HL-60 (cell line): ENCODE measurements around the gene SLC22A4.

ENCODE experiments used
- DNase-seq, 2 experiments: peaks; one replicate each; pipeline ENCODE4 v3.0.0-alpha.2; 2010 to 2020; ENCODE audit warnings: low read depth in 1 of 2, low spot score in 1 of 2
- H3K27ac ChIP-seq: fragments of 250-450 bp; sonication (Bioruptor Pico); replicated peaks from 2 replicates; pipeline ENCODE4 v1.5.1; 2020; ENCODE audit warnings: mild to moderate bottlenecking, moderate library complexity
- H3K27me3 ChIP-seq: fragments of 250-450 bp; sonication (Bioruptor Pico); 2 replicates; pipeline ENCODE4 v1.5.1; 2021; ENCODE audit warnings: mild to moderate bottlenecking, moderate library complexity; ENCODE audit not compliant: insufficient read depth, poor library complexity, severe bottlenecking
- H3K4me3 ChIP-seq: replicated peaks from 2 replicates; pipeline ENCODE4 v1.5.1; 2011; ENCODE audit warnings: mild to moderate bottlenecking, control low read depth, low read length; ENCODE audit not compliant: insufficient read depth
- GABPA ChIP-seq: IDR thresholded peaks from 2 replicates; pipeline ENCODE4 v1.6.1; 2012; ENCODE audit warnings: low read depth
- POLR2AphosphoS5 ChIP-seq: IDR thresholded peaks from 2 replicates; pipeline ENCODE4 v1.6.1; 2012; ENCODE audit warnings: low read depth
- SPI1 ChIP-seq: IDR thresholded peaks from 2 replicates; pipeline ENCODE4 v1.6.1; 2012; ENCODE audit warnings: low read depth, mild to moderate bottlenecking, borderline replicate concordance
- TF ChIP-seq, protein P1 (sequence below): IDR thresholded peaks from 2 replicates; pipeline ENCODE4 v1.6.1; 2012; ENCODE audit warnings: low read depth; ENCODE audit not compliant: insufficient replicate concordance
- TF ChIP-seq, protein P2 (sequence below): IDR thresholded peaks from one replicate; pipeline ENCODE4 v1.5.1; 2011; ENCODE audit warnings: low read length, control low read depth, inconsistent platforms; ENCODE audit not compliant: insufficient read depth

Gene SLC22A4

DNA sequence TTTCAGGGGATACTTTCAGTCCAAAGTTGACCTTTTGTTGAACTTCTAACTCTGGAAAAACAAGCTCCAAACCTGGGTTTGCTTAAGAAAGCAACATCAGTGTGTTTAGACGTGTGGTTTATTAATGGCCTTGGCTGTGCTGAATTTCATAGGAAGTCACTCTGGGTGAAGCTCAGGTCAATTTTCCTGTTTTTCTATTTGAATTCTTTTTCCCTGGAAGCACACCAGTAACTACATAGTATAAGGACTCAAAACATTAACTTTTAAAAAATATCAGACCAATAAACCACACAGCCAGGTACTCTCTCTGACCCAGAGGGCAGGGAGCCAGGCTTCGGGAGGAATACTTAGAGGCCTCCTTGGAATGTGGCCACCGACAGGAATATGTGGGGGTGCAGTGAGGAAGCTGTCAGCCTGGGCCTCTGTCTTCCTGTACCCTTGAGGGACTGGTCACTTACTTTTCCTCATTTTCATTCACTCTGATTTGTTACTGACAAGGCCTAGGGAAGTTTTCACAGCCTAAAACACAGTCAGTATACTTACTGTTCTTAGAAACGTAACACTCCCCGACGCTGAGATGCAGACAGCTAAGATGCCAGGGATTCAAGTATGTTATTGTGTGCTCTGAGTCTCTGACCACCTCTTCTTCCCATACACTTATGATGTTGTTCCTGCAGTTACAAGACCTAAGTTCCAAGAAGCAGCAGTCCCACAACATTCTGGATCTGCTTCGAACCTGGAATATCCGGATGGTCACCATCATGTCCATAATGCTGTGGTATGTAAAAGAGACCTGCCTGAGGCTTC, 94.3 kb downstream of the SLC22A4 start:
- no peak overlapping the region for H3K4me3 ChIP-seq
- H3K27ac ChIP-seq = no peak overlapping the region
- no peak for DNase-seq
- TF ChIP-seq GABPA (no peak), SPI1 (no peak), POLR2AphosphoS5 (no peak)
- TF ChIP-seq, protein P1, sequence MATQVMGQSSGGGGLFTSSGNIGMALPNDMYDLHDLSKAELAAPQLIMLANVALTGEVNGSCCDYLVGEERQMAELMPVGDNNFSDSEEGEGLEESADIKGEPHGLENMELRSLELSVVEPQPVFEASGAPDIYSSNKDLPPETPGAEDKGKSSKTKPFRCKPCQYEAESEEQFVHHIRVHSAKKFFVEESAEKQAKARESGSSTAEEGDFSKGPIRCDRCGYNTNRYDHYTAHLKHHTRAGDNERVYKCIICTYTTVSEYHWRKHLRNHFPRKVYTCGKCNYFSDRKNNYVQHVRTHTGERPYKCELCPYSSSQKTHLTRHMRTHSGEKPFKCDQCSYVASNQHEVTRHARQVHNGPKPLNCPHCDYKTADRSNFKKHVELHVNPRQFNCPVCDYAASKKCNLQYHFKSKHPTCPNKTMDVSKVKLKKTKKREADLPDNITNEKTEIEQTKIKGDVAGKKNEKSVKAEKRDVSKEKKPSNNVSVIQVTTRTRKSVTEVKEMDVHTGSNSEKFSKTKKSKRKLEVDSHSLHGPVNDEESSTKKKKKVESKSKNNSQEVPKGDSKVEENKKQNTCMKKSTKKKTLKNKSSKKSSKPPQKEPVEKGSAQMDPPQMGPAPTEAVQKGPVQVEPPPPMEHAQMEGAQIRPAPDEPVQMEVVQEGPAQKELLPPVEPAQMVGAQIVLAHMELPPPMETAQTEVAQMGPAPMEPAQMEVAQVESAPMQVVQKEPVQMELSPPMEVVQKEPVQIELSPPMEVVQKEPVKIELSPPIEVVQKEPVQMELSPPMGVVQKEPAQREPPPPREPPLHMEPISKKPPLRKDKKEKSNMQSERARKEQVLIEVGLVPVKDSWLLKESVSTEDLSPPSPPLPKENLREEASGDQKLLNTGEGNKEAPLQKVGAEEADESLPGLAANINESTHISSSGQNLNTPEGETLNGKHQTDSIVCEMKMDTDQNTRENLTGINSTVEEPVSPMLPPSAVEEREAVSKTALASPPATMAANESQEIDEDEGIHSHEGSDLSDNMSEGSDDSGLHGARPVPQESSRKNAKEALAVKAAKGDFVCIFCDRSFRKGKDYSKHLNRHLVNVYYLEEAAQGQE = no peak
- TF ChIP-seq, protein P2, sequence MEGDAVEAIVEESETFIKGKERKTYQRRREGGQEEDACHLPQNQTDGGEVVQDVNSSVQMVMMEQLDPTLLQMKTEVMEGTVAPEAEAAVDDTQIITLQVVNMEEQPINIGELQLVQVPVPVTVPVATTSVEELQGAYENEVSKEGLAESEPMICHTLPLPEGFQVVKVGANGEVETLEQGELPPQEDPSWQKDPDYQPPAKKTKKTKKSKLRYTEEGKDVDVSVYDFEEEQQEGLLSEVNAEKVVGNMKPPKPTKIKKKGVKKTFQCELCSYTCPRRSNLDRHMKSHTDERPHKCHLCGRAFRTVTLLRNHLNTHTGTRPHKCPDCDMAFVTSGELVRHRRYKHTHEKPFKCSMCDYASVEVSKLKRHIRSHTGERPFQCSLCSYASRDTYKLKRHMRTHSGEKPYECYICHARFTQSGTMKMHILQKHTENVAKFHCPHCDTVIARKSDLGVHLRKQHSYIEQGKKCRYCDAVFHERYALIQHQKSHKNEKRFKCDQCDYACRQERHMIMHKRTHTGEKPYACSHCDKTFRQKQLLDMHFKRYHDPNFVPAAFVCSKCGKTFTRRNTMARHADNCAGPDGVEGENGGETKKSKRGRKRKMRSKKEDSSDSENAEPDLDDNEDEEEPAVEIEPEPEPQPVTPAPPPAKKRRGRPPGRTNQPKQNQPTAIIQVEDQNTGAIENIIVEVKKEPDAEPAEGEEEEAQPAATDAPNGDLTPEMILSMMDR = no peak
- no peaks in the 10 kb centered on the region for H3K27me3 ChIP-seq

DNA sequence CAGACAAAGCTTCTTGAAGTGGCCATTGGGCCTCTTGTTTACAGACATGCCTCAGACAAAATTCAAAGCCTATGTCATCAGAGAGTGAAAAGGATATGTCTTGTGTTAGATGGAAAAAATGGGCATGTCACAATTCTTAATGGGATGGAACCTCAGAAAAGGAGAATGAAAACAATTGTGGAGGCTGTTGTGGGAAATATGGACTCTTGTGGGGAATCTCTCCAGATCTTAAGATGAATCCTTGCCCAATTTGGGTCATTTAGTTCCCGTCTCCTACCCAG, 94.8 kb downstream of the SLC22A4 start:
- TF ChIP-seq POLR2AphosphoS5 (no peak), SPI1 (no peak), GABPA (no peak)
- TF ChIP-seq, protein P1 = no peak
- TF ChIP-seq, protein P2 = no peak
- H3K27me3 ChIP-seq = no peaks in the 10 kb centered on the region
- H3K27ac ChIP-seq = no peak overlapping the region
- H3K4me3 ChIP-seq = no peak overlapping the region
- DNase-seq = no peak

DNA sequence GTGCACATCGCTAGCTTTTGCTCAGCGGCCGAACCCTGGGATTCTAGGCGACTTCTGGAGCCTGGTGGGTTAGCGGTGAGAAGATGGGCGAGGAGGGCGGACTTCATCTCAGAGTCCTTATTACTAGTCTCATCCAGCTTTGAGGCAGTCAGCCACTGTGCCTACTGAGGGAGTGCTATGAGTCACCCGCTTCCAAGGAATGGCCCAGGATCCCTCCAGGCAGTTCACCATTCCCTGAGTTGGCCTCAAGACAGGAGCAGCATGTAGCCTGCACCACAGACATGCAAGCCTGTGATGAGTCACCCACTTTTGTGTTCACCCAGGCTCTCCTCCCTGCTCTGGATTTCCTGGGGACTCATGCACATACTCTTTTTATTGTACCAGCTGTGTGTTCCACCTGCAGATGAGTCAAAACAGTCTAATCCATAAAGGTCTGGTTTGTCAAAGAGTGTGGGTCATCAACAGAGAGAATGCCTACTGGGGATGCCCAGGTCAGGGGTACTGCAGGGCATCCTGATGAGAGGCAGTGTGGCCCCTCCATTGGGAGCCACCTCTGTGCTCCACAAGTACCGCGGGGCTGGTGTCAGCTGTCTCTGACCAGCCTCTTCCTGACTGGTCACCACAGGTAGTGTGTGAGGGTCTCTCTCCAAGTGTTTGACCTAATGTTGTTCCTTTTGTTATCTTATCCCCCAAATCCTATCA, 95.5 kb downstream of the SLC22A4 start:
- no peaks in the 10 kb centered on the region for H3K27me3 ChIP-seq
- DNase-seq = no peak
- no peak overlapping the region for H3K4me3 ChIP-seq
- H3K27ac ChIP-seq = no peak overlapping the region
- TF ChIP-seq GABPA (no peak), SPI1 (no peak), POLR2AphosphoS5 (no peak)
- TF ChIP-seq, protein P2 = no peak
- TF ChIP-seq, protein P1 = no peak
